KMS-11 (cell line): ENCODE measurements around the gene PLEKHA3.

Experiments
- H2AFZ ChIP-seq: fragments of 200-600 bp; sonication (generic); 2 replicates; pipeline ENCODE4 v1.6.1; 2016; ENCODE audit warnings: antibody characterized with exemption, mixed run types, low read depth
- H3K27ac ChIP-seq: fragments of 200-600 bp; sonication (generic); 2 replicates; pipeline ENCODE4 v1.6.1; 2016; ENCODE audit warnings: mild to moderate bottlenecking, mixed run types
- H3K27me3 ChIP-seq: fragments of 200-600 bp; sonication (generic); 2 replicates; pipeline ENCODE4 v1.6.1; 2017; ENCODE audit warnings: mild to moderate bottlenecking, low read depth, mixed run types, moderate library complexity; ENCODE audit not compliant: insufficient read depth
- H3K36me3 ChIP-seq: fragments of 200-600 bp; sonication (generic); 2 replicates; pipeline ENCODE4 v1.6.1; 2017; ENCODE audit warnings: mild to moderate bottlenecking, mixed run types; ENCODE audit not compliant: insufficient read depth
- H3K4me1 ChIP-seq: fragments of 200-600 bp; sonication (generic); 2 replicates; pipeline ENCODE4 v1.6.1; 2016; ENCODE audit warnings: mild to moderate bottlenecking, low read depth, mixed run types; ENCODE audit not compliant: poor library complexity, severe bottlenecking
- H3K4me2 ChIP-seq: fragments of 200-600 bp; sonication (generic); 2 replicates; pipeline ENCODE4 v1.7.0; 2016; ENCODE audit warnings: mild to moderate bottlenecking, mixed run types
- H3K4me3 ChIP-seq: fragments of 200-600 bp; sonication (generic); IDR thresholded peaks from 2 replicates; pipeline ENCODE4 v1.6.1; 2017; ENCODE audit warnings: low read depth, low read length, mixed read lengths; ENCODE audit not compliant: insufficient read depth
- H3K79me2 ChIP-seq: fragments of 200-600 bp; sonication (generic); 2 replicates; pipeline ENCODE4 v1.6.1; 2016; ENCODE audit warnings: low read depth, mixed run types; ENCODE audit not compliant: insufficient read depth
- H3K9ac ChIP-seq: fragments of 200-600 bp; sonication (generic); 2 replicates; pipeline ENCODE4 v1.6.1; 2016; ENCODE audit warnings: mild to moderate bottlenecking, mixed run types
- H4K20me1 ChIP-seq: fragments of 200-600 bp; sonication (generic); 2 replicates; pipeline ENCODE4 v1.6.1; 2016; ENCODE audit warnings: mild to moderate bottlenecking, mixed run types; ENCODE audit not compliant: insufficient read depth
- CTCF ChIP-seq: fragments of 200-600 bp; sonication (generic); conservative IDR thresholded peaks from 2 replicates; pipeline ENCODE4 v1.6.1; 2017; ENCODE audit warnings: low read depth, mild to moderate bottlenecking, antibody characterized with exemption, low read length, moderate library complexity, mixed read lengths

The PLEKHA3 gene

DNA sequence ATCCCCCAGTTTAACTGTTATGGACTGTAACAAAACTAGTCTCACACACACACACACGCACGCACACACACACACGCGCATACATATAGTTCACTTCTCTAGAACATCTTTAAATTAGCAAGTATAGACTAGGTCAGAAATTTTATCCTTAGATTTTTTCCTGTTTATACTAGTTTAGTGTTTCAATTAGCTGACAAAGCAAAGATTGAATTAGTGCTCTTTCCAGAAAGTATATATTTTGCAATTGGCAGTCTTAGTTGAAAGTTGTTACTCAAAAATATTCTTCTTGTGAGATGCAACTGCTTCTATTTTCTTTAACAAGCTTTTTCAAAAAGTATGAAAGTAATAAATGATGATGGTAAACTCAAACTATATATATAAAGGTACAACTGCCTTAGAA is 22.5 kb downstream of the PLEKHA3 start:
- no peak overlapping the region for H3K4me3 ChIP-seq
- H3K36me3 ChIP-seq: peaks cover 14% of the 10 kb centered on the region; the same call in 1 of the 2 replicates
- no peak overlapping the region for H3K27ac ChIP-seq
- H3K4me2 ChIP-seq: no peak overlapping the region
- H3K9ac ChIP-seq: no peak overlapping the region
- H3K27me3 ChIP-seq: no peaks in the 10 kb centered on the region
- no peak for TF ChIP-seq CTCF
- H4K20me1 ChIP-seq: no peaks in the 10 kb centered on the region
- no peak overlapping the region for H2AFZ ChIP-seq
- peaks cover 14% of the 10 kb centered on the region for H3K4me1 ChIP-seq
- H3K79me2 ChIP-seq: no peaks in the 10 kb centered on the region

DNA sequence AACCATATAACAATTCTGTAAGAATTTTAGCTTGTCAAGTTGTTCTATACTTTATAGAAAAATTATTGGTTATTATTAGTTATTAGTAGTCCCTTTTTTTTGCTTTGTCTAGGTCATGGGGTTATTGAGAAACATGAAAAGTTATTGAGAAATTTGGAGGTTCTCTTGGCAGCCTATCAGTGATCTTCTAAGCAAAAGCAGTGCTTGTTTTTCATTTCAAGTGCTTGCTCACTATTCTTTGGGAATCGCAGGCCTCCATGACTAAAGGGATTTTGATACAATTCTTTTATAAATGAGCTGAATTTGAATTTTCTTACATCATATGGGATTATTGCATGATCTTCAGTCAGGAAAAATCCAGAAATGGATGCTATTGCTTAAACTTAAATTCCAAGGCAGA is 25.8 kb downstream of the PLEKHA3 start:
- Histone ChIP-seq H3K27me3 (no peaks in the 10 kb centered on the region), H3K27ac (no peak overlapping the region), H4K20me1 (no peaks in the 10 kb centered on the region), H2AFZ (no peak overlapping the region), H3K9ac (no peak overlapping the region), H3K4me2 (no peak overlapping the region), H3K36me3 (0 out of 2 replicates have a peak, but pooled peaks cover 5% of the 10 kb centered on the region), H3K79me2 (no peaks in the 10 kb centered on the region), H3K4me1 (peaks cover 8% of the 10 kb centered on the region), H3K4me3 (no peak overlapping the region)
- no peak for TF ChIP-seq CTCF

GRCh38 chr2:178506524-178506923 is 26.3 kb downstream of the PLEKHA3 start:
- TF ChIP-seq CTCF: no peak
- H3K36me3 ChIP-seq: 0 out of 2 replicates have a peak, but pooled peaks cover 5% of the 10 kb centered on the region
- no peaks in the 10 kb centered on the region for H3K79me2 ChIP-seq

DNA sequence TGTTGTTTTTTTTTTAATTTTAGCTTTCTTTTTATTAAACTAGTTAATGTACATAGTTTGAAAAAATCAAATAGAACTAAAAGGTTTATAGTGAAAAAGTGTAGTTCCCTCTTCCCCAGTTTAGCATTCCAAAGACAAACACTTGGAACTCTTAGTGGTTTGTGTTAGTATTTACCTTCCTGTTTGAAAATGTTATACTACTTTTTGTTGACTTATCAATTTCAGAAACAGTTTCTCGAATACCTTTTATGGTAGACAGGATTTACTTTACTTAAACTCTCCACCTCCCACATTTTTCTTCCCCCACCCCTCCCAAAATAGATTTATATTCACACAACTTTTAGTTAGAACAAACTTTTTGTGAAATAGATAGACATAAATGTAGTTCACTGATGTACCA is 26.7 kb downstream of the PLEKHA3 start:
- Histone ChIP-seq H3K9ac (no peak overlapping the region), H3K27ac (no peak overlapping the region), H3K27me3 (no peaks in the 10 kb centered on the region), H3K4me3 (no peak overlapping the region), H4K20me1 (no peaks in the 10 kb centered on the region), H3K36me3 (0 out of 2 replicates have a peak, but pooled peaks cover 5% of the 10 kb centered on the region), H2AFZ (no peak overlapping the region), H3K4me2 (no peak overlapping the region), H3K79me2 (no peaks in the 10 kb centered on the region), H3K4me1 (peaks cover 8% of the 10 kb centered on the region)
- no peak for TF ChIP-seq CTCF

More at GRCh38 chr2:178506524-178506923, 26.3 kb downstream of the PLEKHA3 start:
- Histone ChIP-seq H3K9ac (no peak overlapping the region), H4K20me1 (no peaks in the 10 kb centered on the region), H3K4me2 (no peak overlapping the region), H3K4me1 (peaks cover 8% of the 10 kb centered on the region), H3K4me3 (no peak overlapping the region), H3K27me3 (no peaks in the 10 kb centered on the region), H2AFZ (no peak overlapping the region), H3K27ac (no peak overlapping the region)
